Measurements from ENCODE around the gene MAST3.

GRCh38 chr19:18150776-18151624 lies 53.4 kb downstream of the MAST3 start:
- TF ChIP-seq CTCF (conservative IDR thresholded peaks at IDR 0.05) (no peak), EZH2 (IDR thresholded peaks at IDR 0.05; ENCODE audit: low read depth) (no peak)

All from PC-9 (cell line).